Measurements from ENCODE around the gene ATAD5. TPM values are rescaled to one million over a fixed set of nuclear protein-coding genes. Genes with fewer than 3 reads are reported as not detected.
"Not testable (repeated sequence)": the region's sequence is repeated elsewhere in the genome, so short reads cannot be mapped to it uniquely, and the experiment has no call there.

Gene ATAD5
- total RNA-seq, 1 donor from 2014 or later = 0.45 TPM

DNA sequence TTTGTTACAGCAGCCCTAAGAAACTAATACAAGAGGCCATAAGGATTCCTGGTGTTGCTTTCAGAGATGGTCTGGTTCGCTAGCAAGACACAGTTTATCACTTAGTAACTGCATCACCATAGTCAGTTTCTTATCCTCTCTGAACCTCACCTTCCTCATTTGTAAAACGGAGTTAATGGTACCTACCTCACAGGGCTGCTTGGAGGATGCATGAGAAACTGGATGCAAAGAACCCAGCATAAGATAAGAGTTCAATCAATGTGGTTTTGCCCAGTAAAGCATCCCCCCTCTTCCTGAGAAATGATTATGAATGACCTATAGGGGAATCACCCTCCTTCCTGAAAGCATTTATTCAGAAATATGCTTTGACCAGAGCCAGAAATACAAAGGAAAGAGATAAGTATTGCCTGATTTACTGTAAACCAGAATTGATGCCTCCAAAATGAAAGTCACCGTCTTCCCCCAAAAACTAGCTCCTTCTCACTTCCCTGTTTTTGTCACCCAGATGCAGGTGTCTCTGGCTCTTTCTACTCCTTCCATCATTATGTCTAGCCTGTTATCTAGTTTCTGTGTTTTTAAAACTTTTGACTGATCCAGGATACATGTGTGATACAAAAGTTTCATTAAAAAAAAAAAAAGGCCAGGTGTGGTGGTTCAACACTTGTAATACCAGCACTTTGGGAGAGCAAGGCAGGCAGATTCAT is 77.1 kb downstream of the ATAD5 start:
- ATAC-seq (no peak), DNase-seq (ENCODE audit: low spot score) (peak; percentile 10)

- not testable (repeated sequence) for ATAC-seq
Observed at GRCh38 chr17:30910151-30910550, 78.4 kb downstream of the ATAD5 start.

GRCh38 chr17:30913955-30914354 is 82.2 kb downstream of the ATAD5 start:
- ATAC-seq (no peak), DNase-seq (ENCODE audit: low spot score) (peak; percentile 4)

More at GRCh38 chr17:30910151-30910550, 78.4 kb downstream of the ATAD5 start:
- DNase-seq (ENCODE audit: low spot score) = peak; percentile 21

- DNase-seq (ENCODE audit: low spot score) (no peak), ATAC-seq (no peak)
Observed at GRCh38 chr17:30915833-30916611, 84.3 kb downstream of the ATAD5 start.

- ATAC-seq = no peak
- DNase-seq (ENCODE audit: low spot score) = no peak
Observed at GRCh38 chr17:30917050-30917449, 85.3 kb downstream of the ATAD5 start.

DNA sequence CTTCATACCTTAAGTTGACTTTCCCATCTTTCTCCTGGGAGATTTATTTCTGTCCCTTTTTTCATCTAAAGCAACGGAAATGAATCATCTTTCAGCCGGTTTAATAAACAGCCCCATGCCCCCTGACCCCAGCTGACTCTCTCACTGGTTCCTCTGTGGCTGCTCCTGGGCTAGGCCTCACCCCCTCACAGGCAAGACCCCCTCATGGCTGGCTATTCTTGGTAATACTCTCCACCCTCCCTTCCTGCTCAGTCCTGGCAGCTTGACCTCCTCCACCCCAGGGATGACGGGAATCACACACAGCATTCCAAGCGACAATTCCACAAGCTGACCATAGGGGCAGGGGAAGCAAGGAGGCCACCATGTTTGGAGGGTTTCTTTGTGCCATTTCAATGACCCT is 88.5 kb downstream of the ATAD5 start:
- no peak for ATAC-seq

GRCh38 chr17:30920683-30921543 is 89.1 kb downstream of the ATAD5 start:
- ATAC-seq = no peak
- DNase-seq (ENCODE audit: low spot score) = no peak

More for the DNA sequence above, 88.5 kb downstream of the ATAD5 start:
- DNase-seq (ENCODE audit: low spot score) = no peak

- peak; percentile 81 for DNase-seq (ENCODE audit: low spot score)
- ATAC-seq = peak; percentile 96
Observed at GRCh38 chr17:30921544-30922196, 89.9 kb downstream of the ATAD5 start, which contains the start of gene ADAP2. Gene ADAP2 (plus strand): TSS chr17:30921945. CDS start chr17:30922015, 70 bp downstream.

- ATAC-seq = peak; percentile 46
Observed at GRCh38 chr17:30922235-30923030, 90.7 kb downstream of the ATAD5 start.

DNA sequence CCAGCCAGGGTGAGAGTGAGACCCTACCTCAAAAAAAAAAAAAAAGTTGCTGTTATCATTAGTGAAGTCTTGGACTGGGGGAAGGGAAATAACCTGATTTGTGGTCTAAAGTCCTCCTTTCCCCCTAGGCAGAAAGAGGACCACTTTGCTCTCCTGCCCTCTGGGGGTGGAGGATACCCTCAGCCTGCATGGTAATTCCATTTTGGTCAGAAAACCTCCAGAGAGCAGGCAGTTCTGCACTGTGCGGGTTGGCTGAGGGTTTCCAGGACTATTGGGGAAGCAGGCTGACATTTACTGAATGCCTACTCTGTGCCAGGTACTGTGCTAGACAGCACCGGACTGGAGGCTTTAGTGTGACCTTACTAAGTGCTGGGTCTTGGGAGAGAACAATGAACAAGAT is 92.6 kb downstream of the ATAD5 start:
- DNase-seq (ENCODE audit: low spot score) (no peak), ATAC-seq (no peak)

More at GRCh38 chr17:30922235-30923030, 90.7 kb downstream of the ATAD5 start:
- no peak for DNase-seq (ENCODE audit: low spot score)

GRCh38 chr17:30926516-30926915 is 94.8 kb downstream of the ATAD5 start:
- DNase-seq (ENCODE audit: low spot score) (no peak), ATAC-seq (no peak)

GRCh38 chr17:30927756-30928155 is 96.0 kb downstream of the ATAD5 start:
- ATAC-seq (no peak), DNase-seq (ENCODE audit: low spot score) (no peak)

DNA sequence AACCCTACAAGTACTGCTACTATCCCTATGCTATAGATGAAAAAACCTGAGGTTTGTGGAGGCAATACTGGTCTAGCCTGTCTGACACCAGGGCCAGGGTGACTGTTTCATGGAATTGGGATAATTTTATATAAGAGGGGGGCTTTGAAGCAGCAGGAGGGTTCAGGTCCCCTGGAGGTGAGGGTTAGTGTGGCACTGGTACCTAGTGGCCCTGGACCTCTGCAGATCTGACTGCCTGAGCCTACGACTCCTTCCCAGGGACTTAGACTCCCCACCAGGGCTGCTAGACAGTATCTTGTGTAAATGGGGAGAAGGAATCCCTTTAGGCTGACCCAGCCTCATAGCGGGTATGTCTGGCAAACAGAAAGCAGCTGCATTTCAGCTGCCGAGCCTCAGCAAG is 96.8 kb downstream of the ATAD5 start:
- DNase-seq (ENCODE audit: low spot score) = no peak
- ATAC-seq = no peak

DNA sequence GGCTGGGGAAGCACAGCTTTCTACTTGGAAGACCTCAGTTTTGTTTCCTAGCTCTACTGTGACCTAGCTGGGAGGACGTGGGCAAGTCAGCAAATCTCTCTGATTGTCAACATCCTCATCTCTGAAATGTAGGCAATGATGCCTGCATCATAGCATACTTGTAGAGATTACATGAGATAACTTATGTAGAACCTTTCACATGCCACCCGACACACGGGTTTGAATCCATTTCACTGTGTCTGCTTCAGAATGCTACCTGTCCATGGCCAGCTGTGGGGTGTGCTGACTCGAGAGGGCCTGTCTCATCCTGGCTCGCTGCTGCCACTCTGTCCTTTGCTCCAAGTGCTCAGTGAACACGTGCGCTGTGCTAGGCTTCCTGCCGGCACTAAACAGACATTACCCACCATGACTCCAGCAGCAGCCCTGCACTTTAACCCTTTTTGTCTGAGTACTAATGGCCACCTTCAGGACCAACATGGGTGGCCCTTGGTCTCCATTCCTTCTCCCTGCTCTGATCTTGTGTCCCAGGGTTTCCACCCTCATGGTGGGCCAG is 97.4 kb downstream of the ATAD5 start:
- ATAC-seq = peak; percentile 46
- no peak for DNase-seq (ENCODE audit: low spot score)

- not testable (repeated sequence) for ATAC-seq; DNase-seq (ENCODE audit: low spot score)
Observed at GRCh38 chr17:30929861-30930260, 98.1 kb downstream of the ATAD5 start.

GRCh38 chr17:30930495-30930894 is 98.7 kb downstream of the ATAD5 start:
- no peak for DNase-seq (ENCODE audit: low spot score)
- peak; percentile 81 for ATAC-seq

DNA sequence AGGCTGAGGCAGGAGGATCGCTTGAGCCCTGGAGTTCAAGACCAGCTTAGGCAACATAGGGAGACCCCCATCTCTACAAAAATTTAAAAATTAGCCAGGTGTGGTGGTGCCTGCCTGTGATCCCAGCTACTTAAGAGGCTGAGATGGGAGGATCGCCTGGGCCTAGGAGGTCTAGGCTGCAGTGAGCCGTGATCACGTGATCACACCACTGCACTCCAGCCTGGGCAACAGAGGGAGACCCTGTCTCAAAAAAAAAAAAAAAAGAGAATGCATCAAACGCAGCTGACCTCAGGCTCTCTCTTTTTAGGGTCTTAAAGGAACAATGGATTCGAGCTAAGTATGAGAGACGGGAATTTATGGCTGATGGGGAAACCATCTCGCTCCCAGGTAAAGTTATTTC is 99.8 kb downstream of the ATAD5 start:
- not testable (repeated sequence) for ATAC-seq; DNase-seq (ENCODE audit: low spot score)

DNA sequence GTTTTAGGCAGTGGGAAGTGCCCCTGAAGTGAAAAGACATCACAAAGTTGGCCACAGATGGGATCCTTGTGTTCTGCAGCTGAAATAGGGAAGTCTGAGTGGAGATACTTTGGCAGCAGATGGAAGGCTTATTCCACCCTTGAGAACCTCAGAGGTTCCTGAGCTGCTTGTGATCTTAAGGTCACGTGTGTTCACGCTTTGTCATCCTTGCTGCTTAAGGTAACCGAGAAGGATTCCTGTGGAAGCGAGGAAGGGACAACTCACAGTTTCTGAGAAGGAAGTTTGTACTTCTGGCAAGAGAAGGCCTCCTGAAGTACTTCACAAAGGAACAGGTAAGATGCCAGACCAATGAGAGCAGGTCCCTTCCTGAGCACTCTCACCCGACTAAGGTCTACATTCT is 102.2 kb downstream of the ATAD5 start:
- DNase-seq (ENCODE audit: low spot score) = no peak
- no peak for ATAC-seq

DNA sequence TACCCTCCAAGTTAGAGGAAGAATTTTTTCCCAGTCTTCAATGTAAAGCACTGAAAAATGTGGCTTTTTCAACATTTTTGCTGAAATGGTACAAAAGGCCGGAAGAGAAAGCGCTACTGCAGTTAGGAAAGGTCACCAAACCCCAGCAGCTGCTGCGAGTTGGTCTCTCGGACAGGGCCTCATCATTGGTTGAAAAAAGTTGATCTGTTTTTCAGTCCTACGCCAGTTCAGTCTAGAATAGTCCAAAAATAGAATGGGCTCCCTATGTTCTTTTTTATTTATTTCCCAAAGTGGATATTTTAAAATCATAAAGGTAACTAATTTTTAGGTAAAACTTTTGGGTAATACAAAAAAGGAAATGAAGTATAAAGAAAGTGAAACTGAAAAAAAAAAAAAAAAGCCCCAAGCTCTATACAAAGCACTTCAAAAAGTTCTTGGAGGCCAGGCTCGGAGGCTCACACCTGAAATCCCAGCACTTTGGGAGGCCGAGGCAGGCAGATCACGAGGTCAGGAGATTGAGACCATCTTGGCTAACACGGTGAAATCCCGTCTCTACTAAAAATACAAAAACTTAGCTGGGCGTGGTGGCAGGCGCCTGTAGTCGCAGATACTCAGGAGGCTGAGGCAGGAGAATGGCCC is 107.4 kb downstream of the ATAD5 start:
- DNase-seq (ENCODE audit: low spot score) = no peak

More for the DNA sequence above, 107.4 kb downstream of the ATAD5 start:
- ATAC-seq = no peak
